ENCODE results near the gene PIK3IP1. TPM values are rescaled to one million over a fixed set of nuclear protein-coding genes. Genes with fewer than 3 reads are reported as not detected.
A peak's percentile ranks its signal among the peaks of the same experiment; 100 is the strongest.

The PIK3IP1 gene
- total and polyA plus RNA-seq, 2 of the 8 experiments (the other 6 are each of a cell fraction or from before 2014, with no cell fraction given): 1.00 to 1.3 TPM

DNA sequence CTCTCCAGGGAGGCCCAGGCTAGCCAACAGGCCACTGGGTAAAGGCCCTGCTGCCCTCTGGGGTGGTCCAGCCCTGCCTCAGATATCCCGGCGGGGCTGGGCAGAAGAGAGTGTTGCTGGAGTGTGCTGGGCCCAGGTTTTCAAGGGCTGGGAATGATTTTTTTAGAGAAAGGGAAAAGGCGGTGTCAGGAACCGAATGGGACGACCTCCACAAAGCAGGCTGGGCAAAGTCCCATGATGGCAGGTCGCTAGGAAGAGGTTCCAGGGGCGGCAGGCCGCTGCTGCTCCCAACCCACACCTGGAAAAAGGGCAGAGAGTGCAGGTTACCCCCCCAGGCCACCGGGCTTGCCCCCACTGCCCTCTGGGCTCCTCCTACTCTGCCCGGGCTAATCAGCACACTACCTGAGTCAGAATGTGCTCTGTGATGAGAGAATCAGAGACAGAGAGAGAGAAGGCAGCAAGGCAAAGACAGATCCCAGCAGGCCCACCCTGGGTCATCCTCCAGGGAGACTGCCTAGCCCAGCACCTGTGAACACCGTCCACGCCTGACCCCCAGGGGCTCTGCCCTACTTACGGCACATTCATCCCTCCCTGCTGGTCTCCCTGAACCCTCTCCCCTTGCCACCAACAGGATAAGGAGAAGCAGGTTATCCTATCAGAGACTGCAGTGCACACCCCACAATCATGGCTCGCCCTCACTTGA lies 49.2 kb upstream of the PIK3IP1 start:
- Histone ChIP-seq H3K23me2 (ENCODE audit: low read depth, low read length) (peaks cover 25% of the 10 kb centered on the region), H4K91ac (replicated peaks; ENCODE audit: insufficient read length, low read length) (no peak overlapping the region), H2BK15ac (ENCODE audit: low read length) (no peak overlapping the region), H4K8ac (ENCODE audit: extremely low read depth, insufficient read depth, low read length) (no peak overlapping the region), H3K27me3 (replicated peaks in 1 of 4; ENCODE audit: control insufficient read depth in 3 of 4, extremely low read depth in 1 of 4, insufficient read depth in 3 of 4, low read length in 3 of 4) (no peaks in the 10 kb centered on the region), H4K20me1 (replicated peaks in 1 of 2; ENCODE audit: control insufficient read depth in 1 of 2, insufficient read depth in 2 of 2, low read length in 2 of 2) (peaks cover 2 to 21% of the 10 kb centered on the region in 2 experiments), H3K9ac (replicated peaks in 1 of 4; ENCODE audit: extremely low read depth in 1 of 4, low read depth in 3 of 4, low read length in 3 of 4) (peak overlapping the region in 2 of 4 experiments; percentile 82 to 87; a peak in 3 of 7 replicates), H3K9me3 (ENCODE audit: insufficient read depth in 2 of 2, low read depth in 1 of 2, low read length in 1 of 2) (no peaks in the 10 kb centered on the region), H2BK5ac (ENCODE audit: low read depth, low read length) (peak overlapping the region; percentile 84), H3K79me2 (ENCODE audit: control insufficient read depth in 1 of 2, insufficient read depth in 2 of 2, low read length in 2 of 2) (peaks cover 4 to 82% of the 10 kb centered on the region in 2 experiments; a peak in 3 of 4 replicates), H3K4me1 (replicated peaks in 1 of 4; ENCODE audit: control insufficient read depth in 3 of 4, insufficient read depth in 4 of 4, low read length in 3 of 4) (peaks cover 0 to 50% (median 37%) of the 10 kb centered on the region in 4 experiments; a peak in 6 of 7 replicates), H4K5ac (ENCODE audit: insufficient read length, low read depth, low read length) (no peak overlapping the region), H3K79me1 (ENCODE audit: low read depth, low read length) (peaks cover 33% of the 10 kb centered on the region), H2BK20ac (ENCODE audit: low read length) (no peak overlapping the region; the same call in 1 of the 2 replicates), H2BK12ac (ENCODE audit: low read depth, low read length) (peak overlapping the region; percentile 95; the same call in 1 of the 2 replicates), H3K4me2 (ENCODE audit: insufficient read depth in 1 of 2, low read depth in 2 of 2, low read length in 2 of 2) (peak overlapping the region; percentile 82 to 95), H2AK5ac (ENCODE audit: low read depth, low read length) (peak overlapping the region; percentile 92), H3K56ac (replicated peaks; ENCODE audit: insufficient read length, low read depth, low read length) (no peak overlapping the region), H3K27ac (ENCODE audit: low read depth, low read length) (peak overlapping the region; percentile 93; the same call in 1 of the 2 replicates), H2AFZ (ENCODE audit: low read length) (no peak overlapping the region), H3K4me3 (ENCODE audit: extremely low read depth in 1 of 4, insufficient read depth in 2 of 4, low read depth in 3 of 4, low read length in 4 of 4) (peak overlapping the region in 3 of 4 experiments; percentile 15 to 93 (median 17); a peak in 4 of 8 replicates), H3K18ac (ENCODE audit: extremely low read depth, low read length) (peak overlapping the region; percentile 72), H3K14ac (ENCODE audit: insufficient read length) (no peak overlapping the region), H3K36me3 (ENCODE audit: control insufficient read depth in 2 of 4, insufficient read depth in 4 of 4, low read length in 3 of 4) (peaks cover 8 to 66% (median 22%) of the 10 kb centered on the region in 4 experiments; a peak in 7 of 8 replicates), H2BK120ac (replicated peaks; ENCODE audit: low read depth, low read length) (no peak overlapping the region), H3K23ac (ENCODE audit: insufficient read length) (no peak overlapping the region), H3K4ac (replicated peaks; ENCODE audit: insufficient read length, low read depth, low read length) (no peak overlapping the region)
- WGBS, 2 experiments (ENCODE audit: extremely low coverage in 1 of 2, insufficient coverage in 1 of 2, insufficient read length in 1 of 2, insufficient replicate concordance in 2 of 2, low coverage in 1 of 2, low lambda C conversion rate in 2 of 2, missing lambda C conversion rate in 1 of 2): 91% methylated on average over 14 of the region's 14 CpGs; no CpG with 5 or more reads in 1 of the 2 experiments
- TF ChIP-seq POLR2A (IDR thresholded peaks at IDR 0.05; ENCODE audit: control extremely low read depth in 1 of 2, low read depth in 2 of 2, low read length in 2 of 2) (no peak), KDM5A (IDR thresholded peaks at IDR 0.05; ENCODE audit: low read length) (no peak), RBBP5 (IDR thresholded peaks at IDR 0.05; ENCODE audit: borderline replicate concordance, low read depth, low read length) (no peak), JUN (IDR thresholded peaks at IDR 0.05; ENCODE audit: low read depth, low read length) (no peak), ASH2L (IDR thresholded peaks at IDR 0.05; ENCODE audit: low read length) (no peak), TAF1 (IDR thresholded peaks at IDR 0.05; ENCODE audit: low read depth, low read length) (no peak), BCL11A (IDR thresholded peaks at IDR 0.05; ENCODE audit: low read depth in 2 of 2, low read length in 2 of 2) (no peak)
- CTCF ChIA-PET (ENCODE audit: partially characterized antibody): interaction anchor here (0.8 to 1.3 kb wide), 2 partner anchors 28 to 184 kb away, joined by 3 read pairs; no protein-coding TSS in a partner anchor
- FAIRE-seq (no peak), DNase-seq (ENCODE audit: low read depth in 1 of 2, low spot score in 2 of 2) (no peak)
- POLR2A ChIA-PET (ENCODE audit: partially characterized antibody): interaction anchor here (0.6 to 9.4 kb wide), 7 partner anchors 11 to 64 kb away, joined by 3 to 116 read pairs (median 5); partner anchors contain the start of gene PIK3IP1
